Vagina (tissue), 2 donors: Measurements from ENCODE around the gene NGB. TPM values are rescaled to one million over a fixed set of nuclear protein-coding genes. Genes with fewer than 3 reads are reported as not detected.

ENCODE experiments used
- DNase-seq, 2 donors: peaks; one replicate each; pipeline ENCODE4 v3.0.0-alpha.2; 2017; ENCODE audit errors: extremely low spot score in 2 of 2
- H3K27ac ChIP-seq: fragments of 200-600 bp; sonication (generic); one replicate; pipeline ENCODE4 v1.5.1; 2019
- H3K27me3 ChIP-seq: fragments of 200-600 bp; sonication (generic); one replicate; pipeline ENCODE4 v1.5.1; 2019
- H3K36me3 ChIP-seq, 2 donors: fragments of 200-600 bp; sonication (generic); one replicate each; pipeline ENCODE4 v1.5.1; 2017 to 2019
- H3K4me1 ChIP-seq: fragments of 200-600 bp; sonication (generic); one replicate; pipeline ENCODE4 v1.5.1; 2019
- H3K4me3 ChIP-seq, 2 donors: fragments of 200-600 bp; sonication (generic); 1 replicate in 1 of 2; 2 replicates in 1 of 2; pipeline ENCODE4 v1.5.1; 2016 to 2019
- H3K9me3 ChIP-seq: fragments of 200-600 bp; sonication (generic); one replicate; pipeline ENCODE4 v1.5.1; 2019
- POLR2A ChIP-seq, 2 donors: fragments of 450-650 bp; IDR thresholded peaks; one replicate each; pipeline ENCODE4 v1.6.1; 2017; ENCODE audit warnings: antibody characterized with exemption in 2 of 2, mild to moderate bottlenecking in 2 of 2, moderate library complexity in 2 of 2
- POLR2AphosphoS5 ChIP-seq, 2 donors: sonication (generic); formaldehyde crosslinking; IDR thresholded peaks; one replicate each; pipeline ENCODE4 v1.9.0; 2017; ENCODE audit warnings: antibody characterized with exemption in 2 of 2, mild to moderate bottlenecking in 2 of 2, low read depth in 1 of 2; ENCODE audit not compliant: insufficient read depth in 1 of 2
- intact Hi-C: fragments of 100-400 bp; cut with DNase I; formaldehyde crosslinking; loops from one replicate; pipeline ENCODE4 v1.15.1; 2023
- total RNA-seq: library from RNA; depleted of rRNA; stranded (reverse); fragments of >200 nt; gene quantifications from one replicate; pipeline ENCODE4 v1.2.3, GENCODE V29; 2016
- TF ChIP-seq, protein P1 (sequence below), 3 experiments: fragments of 450-650 bp in 2 of 3; fragments of 200-600 bp in 1 of 3; sonication (generic) in 1 of 3; IDR thresholded peaks; one replicate each; pipeline ENCODE4 v1.5.1; 2017 to 2019; ENCODE audit warnings: antibody characterized with exemption in 3 of 3, mild to moderate bottlenecking in 2 of 3, moderate library complexity in 2 of 3

Gene NGB
- total RNA-seq, 1 donor from 2014 or later, result 1.7 TPM

DNA sequence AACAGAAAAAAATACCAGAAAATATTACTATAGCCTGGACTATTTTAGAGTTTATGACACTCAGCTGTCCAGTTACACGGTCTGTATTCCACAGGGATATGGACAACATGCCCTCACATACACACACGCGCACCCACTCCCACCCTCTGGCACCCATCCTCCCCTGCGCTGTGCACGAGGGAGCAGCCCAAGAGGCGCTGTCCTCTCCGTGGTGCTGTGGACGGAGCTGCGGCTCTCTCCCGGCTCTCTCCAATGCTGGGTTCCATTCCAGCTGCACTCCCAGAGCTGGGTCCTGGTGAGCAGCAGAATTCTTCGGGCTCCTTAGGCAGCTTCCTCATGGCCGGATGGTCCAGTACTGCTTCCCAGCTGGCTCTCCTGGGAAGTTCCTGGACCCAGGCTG, 6.0 kb upstream of the NGB start:
- H3K36me3 ChIP-seq, result peaks cover 0 to 33% of the 10 kb centered on the region in 2 donors
- no peaks in the 10 kb centered on the region for H3K4me1 ChIP-seq
- no peak overlapping the region for H3K4me3 ChIP-seq
- no peak overlapping the region for H3K27ac ChIP-seq
- intact Hi-C loops, result no loop called here
- no peaks in the 10 kb centered on the region for H3K9me3 ChIP-seq
- no peaks in the 10 kb centered on the region for H3K27me3 ChIP-seq
- DNase-seq, result no peak
- no peak for TF ChIP-seq POLR2A (IDR thresholded peaks at IDR 0.05)
- TF ChIP-seq, protein P1, sequence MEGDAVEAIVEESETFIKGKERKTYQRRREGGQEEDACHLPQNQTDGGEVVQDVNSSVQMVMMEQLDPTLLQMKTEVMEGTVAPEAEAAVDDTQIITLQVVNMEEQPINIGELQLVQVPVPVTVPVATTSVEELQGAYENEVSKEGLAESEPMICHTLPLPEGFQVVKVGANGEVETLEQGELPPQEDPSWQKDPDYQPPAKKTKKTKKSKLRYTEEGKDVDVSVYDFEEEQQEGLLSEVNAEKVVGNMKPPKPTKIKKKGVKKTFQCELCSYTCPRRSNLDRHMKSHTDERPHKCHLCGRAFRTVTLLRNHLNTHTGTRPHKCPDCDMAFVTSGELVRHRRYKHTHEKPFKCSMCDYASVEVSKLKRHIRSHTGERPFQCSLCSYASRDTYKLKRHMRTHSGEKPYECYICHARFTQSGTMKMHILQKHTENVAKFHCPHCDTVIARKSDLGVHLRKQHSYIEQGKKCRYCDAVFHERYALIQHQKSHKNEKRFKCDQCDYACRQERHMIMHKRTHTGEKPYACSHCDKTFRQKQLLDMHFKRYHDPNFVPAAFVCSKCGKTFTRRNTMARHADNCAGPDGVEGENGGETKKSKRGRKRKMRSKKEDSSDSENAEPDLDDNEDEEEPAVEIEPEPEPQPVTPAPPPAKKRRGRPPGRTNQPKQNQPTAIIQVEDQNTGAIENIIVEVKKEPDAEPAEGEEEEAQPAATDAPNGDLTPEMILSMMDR (IDR thresholded peaks at IDR 0.05), result no peak
- TF ChIP-seq POLR2AphosphoS5 (IDR thresholded peaks at IDR 0.05; ENCODE audit: insufficient read depth in 1 of 2, low read depth in 1 of 2), result no peak

DNA sequence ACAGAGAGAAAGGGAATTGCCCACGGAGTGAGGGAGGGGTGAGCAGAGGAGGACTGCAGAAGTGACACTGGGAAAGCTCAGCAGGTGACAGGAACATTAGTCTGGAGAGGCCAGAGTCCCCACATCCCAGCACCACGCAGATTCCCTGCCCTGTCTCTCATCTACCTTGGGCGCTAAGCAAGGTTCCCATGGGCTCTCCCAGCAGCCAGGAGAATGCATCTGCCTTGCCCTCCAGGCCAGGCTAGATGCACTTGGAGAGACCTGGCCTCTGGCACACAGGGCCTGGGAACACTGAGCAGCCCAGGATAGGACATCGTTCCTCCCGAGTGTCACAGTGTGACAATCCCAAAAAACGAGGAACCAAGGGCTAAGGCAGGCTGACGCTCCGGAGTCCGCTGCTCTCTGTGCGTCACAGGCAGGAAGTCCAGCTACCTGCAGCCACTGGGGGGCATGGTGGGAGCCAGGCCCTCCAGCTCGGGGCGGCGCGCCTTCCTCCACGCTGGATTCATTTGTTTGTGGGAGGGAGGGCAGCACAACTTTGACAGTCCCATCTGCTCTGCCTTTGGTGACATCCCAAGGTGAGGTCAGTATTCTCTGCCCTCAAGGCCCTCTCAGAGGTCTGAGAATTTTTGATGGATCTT, 5.4 kb upstream of the NGB start:
- intact Hi-C loops, result no loop called here
- H3K4me3 ChIP-seq, result no peak overlapping the region
- peaks cover 0 to 33% of the 10 kb centered on the region in 2 donors for H3K36me3 ChIP-seq
- H3K27ac ChIP-seq, result no peak overlapping the region
- H3K9me3 ChIP-seq, result no peaks in the 10 kb centered on the region
- no peak for DNase-seq
- no peak for TF ChIP-seq POLR2AphosphoS5 (IDR thresholded peaks at IDR 0.05; ENCODE audit: insufficient read depth in 1 of 2, low read depth in 1 of 2)
- TF ChIP-seq POLR2A (IDR thresholded peaks at IDR 0.05), result no peak
- TF ChIP-seq, protein P1 (IDR thresholded peaks at IDR 0.05), result no peak
- no peaks in the 10 kb centered on the region for H3K27me3 ChIP-seq
- peaks cover under 1% of the 10 kb centered on the region for H3K4me1 ChIP-seq

DNA sequence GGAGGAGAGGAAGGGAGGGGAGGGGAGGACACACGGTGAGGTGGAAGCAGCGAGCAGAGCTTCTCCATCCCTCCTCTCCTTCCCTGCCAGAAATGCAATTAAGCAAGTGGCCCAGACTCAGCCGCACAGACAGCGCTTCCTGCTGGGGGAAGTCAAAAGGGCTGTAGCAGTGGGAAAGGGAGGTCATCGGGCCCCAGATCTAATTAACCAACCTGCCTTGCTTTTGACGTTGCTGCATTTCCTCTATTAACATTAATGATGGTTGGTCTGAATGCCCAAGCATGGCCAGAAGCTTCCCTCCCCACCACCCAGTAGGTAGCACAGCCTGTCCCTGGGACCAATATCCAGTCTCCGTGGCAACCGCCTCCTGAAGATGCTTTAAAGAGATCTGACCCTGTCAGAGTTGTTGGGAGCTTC, 4.6 kb upstream of the NGB start:
- Histone ChIP-seq H3K27me3 (no peaks in the 10 kb centered on the region), H3K4me1 (peaks cover 9% of the 10 kb centered on the region), H3K9me3 (no peaks in the 10 kb centered on the region), H3K36me3 (peaks cover 0 to 33% of the 10 kb centered on the region in 2 donors), H3K4me3 (no peak overlapping the region), H3K27ac (no peak overlapping the region)
- TF ChIP-seq POLR2A (IDR thresholded peaks at IDR 0.05) (no peak), POLR2AphosphoS5 (IDR thresholded peaks at IDR 0.05; ENCODE audit: insufficient read depth in 1 of 2, low read depth in 1 of 2) (no peak)
- TF ChIP-seq, protein P1 (IDR thresholded peaks at IDR 0.05), result no peak
- DNase-seq, result no peak
- intact Hi-C loops, result no loop called here

DNA sequence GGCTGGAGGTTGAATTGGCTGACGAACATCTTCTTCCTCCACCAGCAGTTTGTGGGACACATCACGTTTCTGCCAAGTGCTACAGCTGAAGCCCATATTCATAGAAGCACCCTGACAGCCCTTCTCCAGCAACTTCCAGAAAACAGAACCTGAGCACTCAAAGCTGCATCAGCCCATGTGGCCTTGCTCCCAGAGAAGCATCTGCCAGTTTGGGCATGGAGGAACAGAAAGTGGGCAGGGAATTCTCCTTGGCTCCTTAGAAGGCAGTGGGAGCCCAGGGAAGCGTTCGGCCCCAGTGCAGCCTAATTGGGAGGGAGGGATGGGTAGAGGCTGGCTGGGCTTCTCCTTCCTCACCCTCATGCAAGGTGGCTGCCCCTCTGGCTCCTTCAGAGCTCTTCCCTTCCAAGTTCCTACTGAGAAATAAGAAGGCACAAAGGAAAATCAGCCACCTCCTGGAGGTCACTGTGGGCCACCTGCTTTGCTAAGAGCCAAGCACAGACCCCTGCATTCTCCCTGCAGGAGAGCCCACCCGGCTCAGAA, 4.1 kb upstream of the NGB start:
- DNase-seq, result no peak
- H3K4me1 ChIP-seq, result peaks cover 11% of the 10 kb centered on the region
- H3K27ac ChIP-seq, result no peak overlapping the region
- no peak overlapping the region for H3K4me3 ChIP-seq
- no peak for TF ChIP-seq POLR2A (IDR thresholded peaks at IDR 0.05)
- no peaks in the 10 kb centered on the region for H3K27me3 ChIP-seq
- intact Hi-C loops, result no loop called here
- no peaks in the 10 kb centered on the region for H3K9me3 ChIP-seq
- peaks cover 0 to 33% of the 10 kb centered on the region in 2 donors for H3K36me3 ChIP-seq

DNA sequence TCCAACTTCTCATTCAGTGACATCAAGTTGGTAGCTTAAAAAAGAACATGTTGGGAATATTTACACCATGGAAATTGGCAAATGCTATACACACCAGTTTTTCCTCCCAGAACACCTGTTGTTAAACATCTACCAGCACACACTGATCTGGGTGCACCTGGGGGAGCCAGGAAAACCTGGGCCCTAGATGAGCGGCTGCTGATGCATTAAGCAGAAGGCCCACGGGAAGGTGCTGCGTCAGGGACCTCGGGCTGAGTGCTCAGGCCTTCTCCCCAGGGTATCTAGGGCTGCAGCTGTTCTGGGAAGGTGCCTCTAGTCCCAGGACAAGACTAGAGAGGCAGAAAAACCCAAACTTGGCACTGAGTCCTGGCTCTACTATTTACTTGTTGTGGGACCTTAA, 2.8 kb upstream of the NGB start:
- TF ChIP-seq POLR2A (IDR thresholded peaks at IDR 0.05) (no peak), POLR2AphosphoS5 (IDR thresholded peaks at IDR 0.05; ENCODE audit: insufficient read depth in 1 of 2, low read depth in 1 of 2) (no peak)
- TF ChIP-seq, protein P1 (IDR thresholded peaks at IDR 0.05), result no peak
- no peaks in the 10 kb centered on the region for H3K27me3 ChIP-seq
- H3K4me1 ChIP-seq, result peaks cover 11% of the 10 kb centered on the region
- no peak overlapping the region for H3K27ac ChIP-seq
- intact Hi-C loops, result no loop called here
- DNase-seq, result no peak
- H3K36me3 ChIP-seq, result peaks cover 0 to 20% of the 10 kb centered on the region in 2 donors
- no peak overlapping the region for H3K4me3 ChIP-seq
- no peaks in the 10 kb centered on the region for H3K9me3 ChIP-seq
